ENCODE results near the gene CIROP.

Gene CIROP

DNA sequence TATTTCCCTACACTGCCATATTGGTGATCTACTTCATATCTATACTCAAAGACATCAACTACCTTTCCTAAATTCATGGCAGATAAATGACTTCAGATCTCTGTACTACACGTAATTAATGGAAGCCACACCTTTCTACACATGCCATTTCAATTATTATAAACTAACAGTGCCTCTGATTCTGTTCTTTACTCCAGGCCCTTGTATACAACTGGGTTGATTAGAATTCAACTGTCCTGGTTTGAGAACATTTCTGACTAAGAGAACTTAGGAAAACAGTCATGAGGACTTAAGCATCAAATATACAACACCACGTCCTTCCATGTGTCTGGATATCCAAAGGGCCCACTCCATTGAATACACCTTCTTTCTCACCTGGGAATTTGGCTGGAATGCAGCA is 11.7 kb downstream of the CIROP start:
- DNase-seq = no peak

DNA sequence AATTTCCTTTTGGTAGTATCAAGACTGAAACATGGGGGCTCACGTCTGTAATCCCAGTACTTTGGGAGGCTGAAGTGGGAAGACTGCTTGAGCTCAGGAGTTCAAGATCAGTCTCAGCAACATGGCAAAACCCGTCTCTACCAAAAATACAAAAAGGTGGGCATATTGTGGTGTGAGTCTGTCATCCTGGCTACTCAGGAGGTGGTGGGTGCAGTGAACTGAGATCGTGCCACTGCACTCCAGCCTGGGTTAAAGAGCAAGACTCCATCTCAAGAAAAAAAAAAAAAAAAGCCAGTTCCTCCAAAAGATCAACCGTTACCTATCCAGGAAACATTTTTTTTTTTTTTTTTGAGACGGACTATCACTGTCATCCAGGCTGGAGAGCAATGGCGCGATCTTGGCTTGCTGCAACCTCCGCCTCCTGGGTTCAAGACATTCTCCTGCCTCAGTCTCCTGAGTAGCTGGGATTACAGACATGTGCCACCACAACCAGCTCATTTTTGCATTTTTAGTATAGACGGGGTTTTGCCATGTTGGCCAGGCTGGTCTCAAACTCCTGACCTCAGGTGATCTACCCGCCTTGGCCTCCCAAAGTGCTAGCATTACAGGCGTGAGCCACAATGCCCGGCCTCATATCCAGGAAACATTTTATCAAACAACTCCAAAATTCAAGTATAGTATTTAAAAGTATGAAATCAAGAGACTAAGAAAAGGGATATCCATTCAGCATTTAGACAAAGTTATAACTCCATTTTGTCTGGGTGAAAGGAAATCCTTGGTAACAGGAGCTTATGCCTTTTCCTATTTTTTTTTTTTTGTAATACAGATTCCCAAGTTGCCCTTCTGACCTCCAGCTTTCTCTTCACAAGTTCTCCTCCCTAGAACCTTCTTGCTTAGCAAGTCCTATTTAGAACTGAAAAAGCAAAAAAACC is 13.2 kb downstream of the CIROP start:
- no peak for DNase-seq

DNA sequence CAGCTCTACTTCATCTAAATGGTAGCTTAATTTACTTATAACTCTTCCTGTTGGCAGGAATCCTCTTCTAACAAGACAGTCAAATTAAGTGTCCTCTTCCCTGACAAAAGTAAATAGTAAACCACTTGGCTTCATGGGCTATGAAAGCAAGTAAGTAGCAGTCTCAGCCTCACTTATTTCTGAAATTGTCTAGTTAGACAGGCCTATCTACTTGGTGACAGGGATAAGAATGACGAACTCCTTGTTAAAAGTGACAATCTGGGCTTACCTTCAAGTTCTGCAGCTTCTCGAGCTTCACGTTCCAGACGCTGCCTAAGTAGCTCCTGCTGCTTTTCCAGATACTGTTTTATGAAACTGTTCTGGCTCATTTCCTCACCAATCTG is 14.5 kb downstream of the CIROP start:
- DNase-seq = no peak

DNA sequence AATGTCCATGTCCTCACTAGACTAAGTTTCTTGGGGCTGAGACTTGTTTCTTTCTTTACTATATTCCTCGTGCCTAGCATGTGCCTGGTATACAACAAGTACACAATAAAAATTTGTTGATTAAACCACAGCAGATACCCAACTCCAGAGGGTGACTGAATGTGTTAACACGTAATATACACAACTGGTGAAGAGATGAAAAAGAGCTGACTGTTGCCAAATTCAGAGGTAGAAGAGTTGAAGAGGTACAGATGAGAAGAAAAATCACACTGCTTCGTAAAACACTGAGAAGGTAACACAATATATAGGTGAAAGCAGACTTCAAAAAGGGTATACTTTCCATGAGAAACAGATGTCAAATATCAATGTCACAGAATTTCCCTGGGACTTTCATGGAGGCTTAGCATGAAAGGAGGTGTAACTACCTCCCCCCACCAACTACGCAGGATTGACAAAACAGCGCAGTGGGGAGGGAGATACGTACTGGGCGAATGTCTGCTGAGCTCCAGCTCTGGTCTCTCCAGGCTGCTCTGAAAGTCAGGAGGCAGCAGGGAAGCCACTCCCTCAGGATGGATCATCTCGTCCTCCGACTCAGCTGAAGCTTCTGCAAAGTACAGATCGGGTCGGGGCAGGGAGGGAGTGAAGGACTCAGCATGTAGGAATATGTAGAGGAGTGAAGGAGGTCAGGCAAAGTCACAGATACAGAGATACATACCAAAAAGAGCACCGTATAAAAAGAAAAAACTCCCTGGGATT is 15.1 kb downstream of the CIROP start:
- no peak for DNase-seq

DNA sequence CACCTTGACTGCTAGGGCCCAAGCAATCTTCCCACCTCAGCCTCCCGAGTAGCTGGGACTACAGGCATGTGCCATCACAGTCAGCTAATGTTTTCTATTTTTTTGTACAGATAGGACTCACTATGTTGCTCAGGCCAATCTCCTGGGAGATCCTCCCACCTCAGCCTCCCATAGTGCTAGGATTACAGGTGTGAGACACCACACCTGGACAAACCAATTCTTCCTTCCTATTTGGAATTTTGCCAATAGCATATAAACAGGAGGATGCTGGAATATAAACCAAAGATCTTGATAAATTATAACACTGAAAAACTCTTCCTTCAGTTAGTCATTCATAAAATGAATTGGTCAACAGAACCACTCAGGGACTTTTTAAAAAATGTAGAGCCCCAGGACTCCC is 18.2 kb downstream of the CIROP start:
- no peak for DNase-seq

DNA sequence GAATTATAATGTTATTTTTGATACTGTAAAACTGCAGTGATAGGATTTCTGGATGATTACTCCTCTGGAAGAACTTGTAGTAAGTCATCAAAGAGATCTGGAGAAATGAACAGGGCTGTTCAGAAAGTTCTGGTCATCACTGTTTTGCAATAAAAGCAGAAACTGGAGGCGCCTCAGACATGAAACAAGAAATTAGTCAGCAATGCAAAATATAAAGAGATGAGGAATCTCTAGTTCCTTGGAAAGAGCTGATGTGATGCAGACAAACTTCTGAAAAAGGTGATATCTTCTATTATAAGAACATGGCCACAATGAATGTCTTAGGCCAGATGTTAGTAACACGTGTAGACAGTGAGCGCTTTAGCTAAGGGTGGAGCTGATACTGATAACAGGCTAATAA is 19.3 kb downstream of the CIROP start:
- DNase-seq = no peak

DNA sequence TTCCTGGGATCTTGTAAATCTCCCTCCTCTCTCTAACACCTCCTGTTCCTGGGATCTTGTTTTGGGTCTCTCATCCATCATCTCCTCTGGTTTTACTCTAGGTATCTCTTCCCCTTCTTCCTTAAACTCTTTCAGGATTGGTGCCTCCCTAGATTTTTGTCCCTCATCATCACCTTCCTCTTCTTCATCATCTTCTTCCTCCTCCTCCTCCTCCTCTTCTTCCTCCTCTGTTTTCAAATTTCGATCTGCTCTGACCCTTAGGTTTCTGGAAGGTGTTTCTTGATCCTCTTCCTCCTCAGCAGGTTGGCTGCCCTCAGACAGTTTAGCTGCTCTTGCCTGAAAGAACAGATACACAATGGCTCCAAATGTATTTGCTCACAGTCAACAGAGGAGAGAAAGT is 24.3 kb downstream of the CIROP start:
- no peak for DNase-seq

DNA sequence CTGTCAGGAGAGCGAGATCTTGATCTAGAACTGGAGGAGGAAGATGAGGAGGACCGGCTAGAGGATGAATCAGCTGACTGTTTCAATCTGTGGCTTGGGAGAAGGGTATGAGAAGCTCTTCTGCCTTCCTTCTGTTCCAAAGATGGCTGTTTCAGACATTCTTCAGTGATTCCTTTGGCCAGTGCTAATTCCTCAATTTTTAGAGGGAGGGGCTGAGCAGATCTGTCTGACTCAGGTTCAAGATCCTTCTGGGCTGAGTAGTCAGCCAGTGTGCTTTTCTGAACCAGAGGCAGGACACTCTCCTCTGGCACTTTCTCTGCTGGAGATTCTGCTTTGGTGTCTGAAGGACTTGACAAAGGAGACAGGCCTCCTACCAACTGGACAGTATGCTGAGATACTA is 25.1 kb downstream of the CIROP start:
- no peak for DNase-seq

DNA sequence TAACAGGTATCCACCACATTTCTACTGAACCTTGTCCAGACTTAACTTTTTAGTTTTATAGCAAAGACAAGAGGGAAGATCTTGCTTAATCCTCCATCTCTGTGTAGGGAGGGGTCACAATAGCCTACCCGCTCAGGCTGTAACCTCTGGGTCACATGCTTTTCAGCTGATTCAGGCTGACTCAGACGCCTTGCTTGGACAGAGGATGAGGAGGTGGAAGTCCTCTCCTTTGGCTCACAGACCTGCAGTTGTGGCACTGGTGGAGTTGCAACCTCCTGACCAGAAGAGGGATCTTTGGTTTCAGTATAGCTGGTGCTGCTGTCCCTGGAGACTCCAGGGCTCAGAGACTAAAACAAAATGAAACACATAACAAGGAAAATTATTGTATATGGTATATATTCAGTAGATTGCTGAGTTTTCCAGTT is 26.1 kb downstream of the CIROP start:
- no peak for DNase-seq

DNA sequence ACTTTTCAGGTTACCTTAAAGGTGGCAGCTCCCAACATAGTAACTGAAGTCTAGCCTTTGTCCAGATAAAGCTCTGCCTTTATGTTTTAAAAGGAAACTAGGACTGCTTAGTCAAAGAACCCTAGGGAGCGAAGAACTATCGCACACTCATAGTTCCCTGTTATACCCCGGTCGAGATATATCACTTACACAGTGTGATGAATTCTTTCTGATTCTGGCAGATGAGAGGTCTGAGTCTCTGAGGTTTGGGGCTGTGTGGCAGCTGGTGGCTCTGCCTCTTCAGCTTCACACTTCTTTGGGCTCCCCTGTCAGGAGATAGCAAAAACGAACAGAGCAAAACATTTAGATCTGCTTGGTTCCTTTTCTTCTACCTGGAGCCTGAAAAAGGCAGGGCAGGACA is 26.8 kb downstream of the CIROP start:
- no peak for DNase-seq

DNA sequence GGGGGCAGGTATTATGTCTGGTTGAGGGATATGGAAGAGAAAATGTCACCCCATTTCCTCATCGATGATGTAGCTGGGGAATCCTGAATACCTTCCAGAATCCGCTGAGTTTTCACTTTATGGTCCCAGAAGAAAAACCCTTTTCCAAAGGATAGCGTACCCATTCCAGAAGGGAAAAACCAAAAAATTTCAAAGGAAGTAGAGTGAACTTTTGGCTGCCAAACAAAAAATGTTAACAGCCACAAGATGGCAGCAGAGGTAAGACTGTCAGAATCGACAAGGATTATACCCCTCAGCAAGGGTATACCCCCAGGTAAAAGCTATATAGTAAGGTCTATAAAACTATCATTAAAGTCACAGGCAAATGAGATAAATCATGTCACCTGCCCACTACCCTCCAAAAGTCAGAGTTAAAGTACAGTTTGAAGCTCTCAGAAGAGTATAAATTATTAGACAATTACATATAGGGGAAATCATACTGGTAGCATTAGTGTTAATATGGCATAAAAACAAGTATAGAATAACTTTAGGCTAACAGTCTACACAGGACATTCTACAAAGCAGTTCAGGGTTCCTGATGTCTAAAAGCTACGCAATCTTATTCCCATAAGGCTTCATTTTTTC is 27.9 kb downstream of the CIROP start:
- no peak for DNase-seq

DNA sequence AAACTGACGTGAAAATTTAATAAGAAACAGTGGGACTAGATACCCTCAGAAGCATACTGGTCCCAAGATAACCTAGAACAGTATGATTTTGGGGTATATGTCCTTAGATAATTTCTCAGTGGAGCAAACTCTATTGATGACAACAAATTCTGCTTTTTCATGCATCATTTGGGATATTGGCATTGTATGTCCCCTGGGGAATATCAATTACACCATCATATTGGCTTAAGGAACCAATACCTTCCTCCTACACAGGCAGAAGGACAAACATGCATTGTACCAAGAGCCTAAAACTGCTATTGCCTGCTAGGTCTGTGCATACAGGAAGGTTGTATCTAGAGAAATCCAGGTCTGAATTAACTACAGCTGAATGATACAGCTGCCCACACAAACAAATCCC is 29.9 kb downstream of the CIROP start:
- DNase-seq = no peak

DNA sequence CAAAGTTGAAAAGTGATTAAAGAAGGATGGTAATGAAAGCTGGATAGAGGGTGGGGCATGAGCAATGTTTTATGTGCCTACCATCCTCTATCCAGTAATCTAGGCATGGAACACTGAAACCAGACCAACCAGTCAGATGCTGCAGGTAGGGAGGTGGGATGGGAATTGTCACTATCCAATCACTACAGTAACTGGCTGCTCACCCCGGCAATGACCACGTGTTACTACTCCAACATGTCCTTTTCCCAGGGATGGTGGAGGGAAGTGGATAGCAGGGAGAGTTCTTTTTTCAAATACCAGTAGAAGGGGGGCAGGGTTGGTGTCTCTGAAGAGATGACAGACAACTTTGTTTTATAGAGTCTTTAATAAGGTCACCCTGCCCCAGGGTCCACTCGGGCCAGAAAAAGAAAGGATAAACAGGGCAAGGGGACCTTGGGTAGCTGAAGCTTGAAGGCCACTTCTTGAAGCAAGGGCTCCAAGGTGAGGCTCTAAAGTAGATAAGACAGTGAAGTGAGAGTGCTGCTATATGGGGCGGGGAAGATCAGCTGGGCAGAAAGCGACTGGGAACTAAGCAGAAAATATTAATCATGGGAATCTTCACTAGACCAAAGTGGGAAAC is 32.8 kb downstream of the CIROP start:
- DNase-seq = no peak

DNA sequence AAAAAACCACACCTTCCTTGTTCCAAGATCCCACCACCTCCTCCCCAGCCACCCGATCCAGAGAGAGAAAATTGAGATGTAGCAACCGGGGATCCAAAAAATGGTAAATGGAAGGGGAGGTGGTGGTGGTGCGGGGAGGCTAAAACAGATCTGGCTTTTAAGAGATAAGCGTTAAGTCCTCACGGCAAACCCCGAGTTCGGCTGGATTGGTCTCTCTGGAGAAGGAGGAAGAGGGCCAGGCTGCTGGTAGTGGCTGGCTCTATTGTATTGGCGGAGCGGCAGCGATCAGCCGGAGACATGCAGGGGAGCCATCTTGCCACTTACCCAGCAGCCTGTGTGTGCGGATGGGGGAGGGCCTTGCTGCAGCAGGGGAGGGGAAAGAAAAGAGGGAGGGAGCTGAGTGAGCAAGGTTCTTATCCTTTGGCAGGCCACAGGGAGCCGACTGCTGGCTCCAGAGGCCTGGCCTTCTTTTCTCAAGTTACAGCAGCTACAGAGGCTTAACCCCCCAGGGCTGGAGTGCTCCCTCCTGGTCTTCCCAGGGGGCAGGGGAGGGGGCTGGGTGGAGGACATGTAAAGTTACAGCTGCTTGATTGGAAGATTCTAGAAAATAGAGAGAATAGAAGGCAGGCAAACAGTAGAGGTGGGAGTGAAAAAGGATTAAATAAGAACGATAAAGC is 33.4 kb downstream of the CIROP start:
- no peak for DNase-seq

DNA sequence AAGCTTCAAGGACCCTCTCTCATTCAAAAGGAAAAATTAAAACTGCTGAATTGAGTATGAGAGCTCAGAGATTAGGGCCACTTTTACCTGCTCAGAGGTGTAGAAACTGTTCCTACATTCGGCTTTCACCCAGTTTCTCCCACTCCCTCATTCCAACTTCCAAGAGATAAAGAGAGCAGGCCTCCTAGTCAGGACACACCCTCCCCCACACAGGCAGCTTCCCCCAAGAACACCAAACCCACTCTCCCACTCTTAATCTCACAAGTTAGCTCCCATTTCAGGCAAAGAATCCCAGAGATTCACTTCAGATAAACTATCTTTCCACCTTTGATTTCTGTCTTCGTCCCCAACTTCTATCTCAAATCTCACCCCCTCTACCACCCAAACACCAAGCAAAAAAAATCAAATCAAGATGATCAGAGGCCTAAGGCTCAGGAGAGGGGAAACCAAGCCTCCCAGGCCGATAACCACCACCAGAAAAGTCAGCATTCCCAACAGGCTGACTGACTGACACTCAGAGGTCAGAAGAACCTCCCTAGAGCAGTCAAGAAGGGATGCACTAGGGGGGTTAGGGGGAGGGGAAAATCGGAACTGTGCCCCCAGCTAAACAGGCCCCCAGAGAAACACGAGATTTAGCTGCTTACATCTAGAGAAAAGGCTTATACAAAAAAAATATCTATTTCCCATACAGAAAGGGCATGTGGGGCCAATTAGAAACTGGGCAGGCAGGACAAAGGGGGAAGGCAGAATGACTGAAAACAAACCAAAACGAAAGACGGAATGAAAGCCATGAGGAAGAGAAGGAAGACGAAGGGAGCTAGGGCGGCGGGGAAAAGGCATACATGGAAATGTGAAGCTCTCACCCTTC is 34.3 kb downstream of the CIROP start:
- DNase-seq = no peak

DNA sequence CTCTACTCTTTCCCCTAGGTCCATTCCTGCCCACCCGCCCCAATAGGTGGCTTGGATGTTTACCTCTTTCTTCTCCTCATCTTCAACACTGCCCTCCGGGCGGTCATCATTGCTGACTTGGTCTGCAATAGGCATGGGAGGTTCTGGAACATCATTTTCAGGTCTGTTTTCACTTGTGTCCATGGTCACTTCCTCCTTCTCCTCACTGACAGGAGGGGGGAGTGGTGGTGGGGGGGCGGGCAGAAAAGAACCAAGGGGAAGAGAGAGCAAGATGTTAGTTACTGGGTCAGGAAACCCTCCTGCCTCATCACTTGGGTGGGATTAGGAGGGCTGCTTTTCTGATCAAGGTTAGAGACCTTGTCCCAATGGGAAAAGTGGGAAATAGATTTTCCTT is 35.4 kb downstream of the CIROP start:
- DNase-seq = no peak

DNA sequence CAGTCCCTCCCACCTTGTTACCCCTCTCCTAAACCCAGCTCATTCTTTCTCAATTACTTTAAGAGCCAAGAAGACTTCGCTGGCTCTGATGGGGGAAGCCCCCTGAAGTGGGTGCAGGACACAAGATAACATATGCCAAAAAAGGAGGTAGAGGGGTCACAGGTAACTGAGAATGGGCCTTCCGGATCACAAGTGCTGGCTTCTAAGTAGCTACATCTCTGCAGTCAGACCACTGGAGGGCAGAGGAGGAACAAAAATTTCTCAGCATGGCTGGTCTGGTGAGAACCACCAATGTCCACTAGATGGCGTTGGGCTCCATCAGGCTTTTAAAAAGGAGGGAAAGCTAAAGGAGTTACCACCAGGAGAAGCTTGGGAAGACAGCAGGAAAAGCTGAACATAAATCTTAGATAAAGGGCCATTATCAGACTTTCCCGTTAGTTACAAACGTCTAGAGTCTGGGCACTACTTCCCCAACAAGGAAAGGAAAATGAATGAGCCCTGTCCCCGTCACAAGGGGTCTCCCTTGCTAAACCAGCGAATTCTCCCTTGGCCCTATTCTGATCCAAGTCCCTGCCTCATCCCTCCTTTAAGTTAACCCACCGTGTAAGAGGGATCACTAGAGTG is 35.9 kb downstream of the CIROP start:
- DNase-seq = no peak

DNA sequence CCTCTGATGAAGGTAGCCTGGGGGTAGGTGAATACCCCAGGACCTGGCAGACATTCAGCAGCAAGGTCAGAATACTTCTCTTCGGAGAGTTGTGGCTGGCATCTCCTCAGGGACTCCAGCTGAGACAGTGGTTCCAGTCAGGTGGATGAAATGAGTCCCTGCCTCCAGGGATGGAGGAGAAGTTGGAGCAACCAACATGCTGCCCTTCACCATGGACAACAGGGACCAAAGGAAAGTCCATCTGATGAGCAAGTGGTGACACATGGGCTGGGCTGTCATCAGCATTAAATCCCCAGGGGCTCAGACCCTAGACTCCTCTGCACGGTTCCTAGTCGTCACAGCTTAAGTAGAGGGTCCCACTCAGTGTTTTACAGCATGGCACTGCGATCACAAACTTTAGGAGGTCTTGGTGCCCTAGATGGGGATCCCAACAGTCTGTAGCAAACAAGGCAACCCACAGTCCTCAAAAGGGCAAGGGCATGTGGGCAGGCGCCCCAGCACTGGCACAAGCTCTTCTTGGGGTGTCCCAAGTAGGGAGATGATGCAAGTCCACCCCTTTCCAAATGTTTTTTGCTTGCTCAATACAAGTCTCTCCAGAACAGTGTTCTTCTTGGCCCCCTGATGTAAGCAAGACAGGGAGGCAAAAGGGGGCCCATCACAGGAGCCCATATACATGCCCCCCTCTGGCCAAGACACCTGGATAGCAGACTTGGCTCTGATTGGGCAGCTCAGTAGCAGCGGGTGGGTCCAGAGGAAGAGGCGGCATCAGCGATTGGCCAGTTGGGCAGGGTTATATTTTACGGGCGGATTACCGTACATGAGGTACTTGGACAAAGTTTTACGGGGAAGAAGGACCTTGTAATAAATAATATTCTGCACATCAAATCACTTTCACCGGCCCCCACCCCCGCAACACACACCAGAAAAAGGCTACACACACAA is 36.7 kb downstream of the CIROP start:
- no peak for DNase-seq

DNA sequence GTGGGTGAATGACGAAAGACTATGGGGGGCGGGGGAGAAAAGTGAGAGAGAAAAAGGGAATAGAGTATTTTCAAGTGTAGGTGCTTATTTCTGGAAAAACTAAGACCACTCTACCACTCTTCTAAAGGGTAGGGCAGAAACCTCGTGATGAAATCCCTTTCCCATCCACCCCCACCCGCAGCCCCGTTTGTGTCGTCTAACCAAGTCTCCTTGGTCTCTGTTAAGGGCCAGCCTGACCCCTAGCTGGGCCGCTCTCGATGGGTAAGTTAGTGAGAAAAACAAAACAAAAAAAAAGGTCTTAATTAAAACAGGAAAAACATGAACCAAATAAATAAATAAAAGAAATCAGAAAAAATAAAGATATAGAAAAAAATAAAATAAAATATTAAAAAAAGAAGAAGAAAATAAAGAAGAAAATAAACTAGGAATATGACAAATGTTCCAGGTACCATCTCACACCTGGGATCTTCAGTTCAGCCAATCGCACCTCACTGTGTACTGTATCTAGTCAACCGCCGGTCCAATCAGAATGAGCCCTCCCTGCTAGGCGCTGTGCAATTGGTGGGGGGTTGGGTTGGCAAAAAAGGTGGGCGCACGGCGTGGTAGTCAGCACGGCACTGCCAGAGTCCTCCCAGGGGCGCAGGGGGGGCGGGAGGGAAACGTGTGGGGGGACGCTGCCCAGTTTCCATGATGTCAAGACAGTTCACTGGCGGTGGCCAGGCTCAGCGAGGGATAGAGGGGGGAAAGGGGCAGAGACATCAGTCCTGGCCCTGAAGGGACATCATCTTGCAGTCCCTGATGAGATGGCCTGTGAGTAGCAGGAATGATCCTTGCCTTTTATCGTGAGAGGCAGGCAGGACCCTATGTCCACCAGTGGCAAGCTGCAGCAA is 37.7 kb downstream of the CIROP start:
- no peak for DNase-seq

Measured in NCI-H82 (cell line).